H1 (cell line): Measurements from ENCODE around the gene BCAR3. TPM values are rescaled to one million over a fixed set of nuclear protein-coding genes. Genes with fewer than 3 reads are reported as not detected.

Source experiments
- CTCF ChIA-PET: fragments of 300-600 bp; sonication (Branson Sonifier 250); formaldehyde crosslinking; loops from one replicate; lab custom pipeline; 2021; ENCODE audit not compliant: partially characterized antibody; lab: Charles Lee
- POLR2A ChIA-PET: fragments of 300-600 bp; sonication (Branson Sonifier 250); formaldehyde crosslinking; loops from one replicate; lab custom pipeline; 2021; ENCODE audit warnings: inconsistent platforms; ENCODE audit not compliant: partially characterized antibody; lab: Charles Lee
- DNase-seq, 2 experiments: peaks; one replicate each; pipeline versions ENCODE4 v3.0.0 to v3.0.0-alpha.2; 2010 to 2022; ENCODE audit warnings: low spot score in 2 of 2, low read depth in 1 of 2, mixed read lengths in 1 of 2
- FAIRE-seq: peaks from 2 replicates; lab custom pipeline; 2011; peaks lifted over from hg19 to GRCh38; lab: Jason Lieb, UNC
- H2AFZ ChIP-seq: 2 replicates; pipeline ENCODE4 v1.8.1; 2012; ENCODE audit warnings: low read length, inconsistent platforms
- H2AK5ac ChIP-seq: 2 replicates; pipeline ENCODE4 v1.6.1; 2013; ENCODE audit warnings: low read depth, low read length
- H2BK120ac ChIP-seq: replicated peaks from 2 replicates; pipeline ENCODE3; 2013; ENCODE audit warnings: low read depth, low read length, inconsistent platforms
- H2BK12ac ChIP-seq: 2 replicates; pipeline ENCODE4 v1.6.1; 2013; ENCODE audit warnings: low read depth, low read length
- H2BK15ac ChIP-seq: 2 replicates; pipeline ENCODE4 v1.6.1; 2013; ENCODE audit warnings: low read length
- H2BK20ac ChIP-seq: 2 replicates; pipeline ENCODE4 v1.6.1; 2013; ENCODE audit warnings: low read length
- H2BK5ac ChIP-seq: 2 replicates; pipeline ENCODE4 v1.6.1; 2013; ENCODE audit warnings: low read depth, low read length
- H3K14ac ChIP-seq: 2 replicates; pipeline ENCODE4 v1.6.1; 2013; ENCODE audit warnings: inconsistent platforms; ENCODE audit not compliant: insufficient read length
- H3K18ac ChIP-seq: 2 replicates; pipeline ENCODE4 v1.6.1; 2013; ENCODE audit warnings: low read length; ENCODE audit errors: extremely low read depth
- H3K23ac ChIP-seq: 2 replicates; pipeline ENCODE4 v1.6.1; 2013; ENCODE audit warnings: inconsistent platforms; ENCODE audit not compliant: insufficient read length
- H3K23me2 ChIP-seq: 2 replicates; pipeline ENCODE4 v1.6.1; 2013; ENCODE audit warnings: low read depth, low read length
- H3K27ac ChIP-seq: 2 replicates; pipeline ENCODE4 v1.6.1; 2011; ENCODE audit warnings: low read depth, low read length, inconsistent platforms
- H3K27me3 ChIP-seq, 4 experiments: replicated peaks in 1 of 4; 1 replicate in 1 of 4; 2 replicates in 3 of 4; pipeline versions ENCODE4 v1.6.1 to v1.8.1; 2011 to 2013; ENCODE audit warnings: low read length in 3 of 4, mild to moderate bottlenecking in 3 of 4, inconsistent platforms in 2 of 4, mixed read lengths in 2 of 4, moderate library complexity in 1 of 4; ENCODE audit not compliant: control insufficient read depth in 3 of 4, insufficient read depth in 3 of 4; ENCODE audit errors: extremely low read depth in 1 of 4
- H3K36me3 ChIP-seq, 4 experiments: 2 replicates each; pipeline versions ENCODE4 v1.6.1 to v1.8.1; 2011 to 2013; ENCODE audit warnings: mild to moderate bottlenecking in 4 of 4, low read length in 3 of 4, moderate library complexity in 2 of 4, control low read depth in 1 of 4, inconsistent platforms in 1 of 4; ENCODE audit not compliant: insufficient read depth in 4 of 4, control insufficient read depth in 2 of 4
- H3K4ac ChIP-seq: replicated peaks from 2 replicates; pipeline ENCODE3; 2013; ENCODE audit warnings: low read length, low read depth, mixed read lengths, inconsistent platforms; ENCODE audit not compliant: insufficient read length
- H3K4me1 ChIP-seq, 4 experiments: replicated peaks in 1 of 4; 1 replicate in 1 of 4; 2 replicates in 3 of 4; pipeline versions ENCODE4 v1.6.1 to v1.8.1; 2011 to 2013; ENCODE audit warnings: low read length in 3 of 4, inconsistent platforms in 2 of 4, mixed read lengths in 1 of 4; ENCODE audit not compliant: insufficient read depth in 4 of 4, control insufficient read depth in 3 of 4
- H3K4me2 ChIP-seq, 2 experiments: 2 replicates each; pipeline versions ENCODE4 v1.6.1 to v1.8.1; 2011 to 2013; ENCODE audit warnings: low read depth in 2 of 2, low read length in 2 of 2, control low read depth in 1 of 2, inconsistent platforms in 1 of 2, mild to moderate bottlenecking in 1 of 2; ENCODE audit not compliant: insufficient read depth in 1 of 2
- H3K4me3 ChIP-seq, 4 experiments: fragments of 200-600, 300-600 bp in 1 of 4; sonication (generic), shearing (Covaris generic), sonication (Bioruptor Twin) in 1 of 4; 2 replicates each; pipeline versions ENCODE4 v1.5.1 to v1.8.1; 2011 to 2016; ENCODE audit warnings: low read length in 4 of 4, low read depth in 3 of 4, control low read depth in 2 of 4, inconsistent platforms in 2 of 4, mild to moderate bottlenecking in 2 of 4, mixed read lengths in 1 of 4, moderate library complexity in 1 of 4; ENCODE audit not compliant: insufficient read depth in 2 of 4; ENCODE audit errors: extremely low read depth in 1 of 4
- H3K56ac ChIP-seq: replicated peaks from 2 replicates; pipeline ENCODE3; 2013; ENCODE audit warnings: low read depth, mild to moderate bottlenecking, mixed read lengths, low read length, inconsistent platforms; ENCODE audit not compliant: insufficient read length
- H3K79me1 ChIP-seq: 2 replicates; pipeline ENCODE4 v1.6.1; 2013; ENCODE audit warnings: low read depth, low read length, control low read depth
- H3K79me2 ChIP-seq, 2 experiments: 2 replicates each; pipeline versions ENCODE4 v1.6.1 to v1.8.1; 2012 to 2013; ENCODE audit warnings: low read length in 2 of 2, mild to moderate bottlenecking in 2 of 2, inconsistent platforms in 1 of 2; ENCODE audit not compliant: insufficient read depth in 2 of 2, control insufficient read depth in 1 of 2
- H3K9ac ChIP-seq, 4 experiments: replicated peaks in 1 of 4; 1 replicate in 1 of 4; 2 replicates in 3 of 4; pipeline versions ENCODE4 v1.6.1 to v1.8.1; 2011 to 2013; ENCODE audit warnings: low read depth in 3 of 4, low read length in 3 of 4, control low read depth in 2 of 4, mild to moderate bottlenecking in 2 of 4, moderate library complexity in 2 of 4, inconsistent platforms in 1 of 4; ENCODE audit errors: extremely low read depth in 1 of 4
- H3K9me3 ChIP-seq, 2 experiments: 2 replicates each; pipeline versions ENCODE4 v1.6.1 to v1.8.1; 2012 to 2013; ENCODE audit warnings: mild to moderate bottlenecking in 2 of 2, moderate library complexity in 2 of 2, control low read depth in 1 of 2, inconsistent platforms in 1 of 2, low read depth in 1 of 2, low read length in 1 of 2, mixed read lengths in 1 of 2; ENCODE audit not compliant: insufficient read depth in 2 of 2
- H4K20me1 ChIP-seq, 2 experiments: replicated peaks in 1 of 2; 2 replicates each; pipeline versions ENCODE3 to v1.8.1; 2011 to 2013; ENCODE audit warnings: inconsistent platforms in 2 of 2, low read length in 2 of 2, mild to moderate bottlenecking in 1 of 2; ENCODE audit not compliant: insufficient read depth in 2 of 2, control insufficient read depth in 1 of 2
- H4K5ac ChIP-seq: 2 replicates; pipeline ENCODE4 v1.6.1; 2013; ENCODE audit warnings: low read length, low read depth, mixed read lengths, inconsistent platforms; ENCODE audit not compliant: insufficient read length
- H4K8ac ChIP-seq: 2 replicates; pipeline ENCODE4 v1.8.0; 2013; ENCODE audit warnings: mild to moderate bottlenecking, moderate library complexity, low read length, inconsistent platforms; ENCODE audit not compliant: insufficient read depth; ENCODE audit errors: extremely low read depth
- H4K91ac ChIP-seq: replicated peaks from 2 replicates; pipeline ENCODE3; 2013; ENCODE audit warnings: low read length, mixed read lengths, inconsistent platforms; ENCODE audit not compliant: insufficient read length
- CHD2 ChIP-seq: IDR thresholded peaks from 2 replicates; pipeline ENCODE4 v1.6.1; 2012; ENCODE audit warnings: low read length, improper control_type of control experiment
- EGR1 ChIP-seq: IDR thresholded peaks from 2 replicates; pipeline ENCODE4 v1.6.1; 2011; ENCODE audit warnings: low read depth, low read length, borderline replicate concordance
- FOSL1 ChIP-seq: IDR thresholded peaks from 2 replicates; pipeline ENCODE4 v1.6.1; 2011; ENCODE audit warnings: mild to moderate bottlenecking, low read depth, low read length, moderate library complexity; ENCODE audit not compliant: insufficient read depth
- TEAD4 ChIP-seq: IDR thresholded peaks from 2 replicates; pipeline ENCODE4 v1.6.1; 2012; ENCODE audit warnings: low read depth, low read length, inconsistent platforms, mixed read lengths
- WGBS, 2 experiments: shearing (Covaris generic) in 1 of 2; methylation state at CpG; one replicate each; pipeline versions ENCODE4 v1.1.6 to v1.1.7; 2013 to 2015; ENCODE audit warnings: low lambda C conversion rate in 2 of 2, mixed read lengths in 2 of 2, inconsistent platforms in 1 of 2, low coverage in 1 of 2, missing lambda C conversion rate in 1 of 2; ENCODE audit not compliant: insufficient replicate concordance in 2 of 2, insufficient coverage in 1 of 2, insufficient read length in 1 of 2; ENCODE audit errors: extremely low coverage in 1 of 2, missing lambda C conversion rate in 1 of 2; 5-methylcytosine and 5-hydroxymethylcytosine counted together
- polyA plus RNA-seq, 7 experiments: library from polyadenylated mRNA; depleted of rRNA in 3 of 7; stranded (reverse) in 5 of 7; unstranded in 2 of 7; fragments of >200 nt in 5 of 7; fragments of 200-250 nt in 2 of 7; gene quantifications; 1 replicate in 5 of 7; 2 replicates in 1 of 7; 4 replicates in 1 of 7; pipeline versions ENCODE4 v1.2.1 to v1.2.3, GENCODE V29; 2011 to 2013; ENCODE audit warnings: missing spikeins in 2 of 7, mixed read lengths in 2 of 7
- total RNA-seq: library from RNA; stranded (reverse); fragmentation: NEBNext Ultra II Directional; extraction: Animal tissue kit (Norgen Biotek cat#: 25700); gene quantifications from 2 replicates; pipeline ENCODE4 v1.2.1, GENCODE V29; 2021
- TF ChIP-seq, protein P1 (sequence below): IDR thresholded peaks from 2 replicates; pipeline ENCODE4 v1.6.1; 2012; ENCODE audit warnings: inconsistent platforms

Gene BCAR3
- total and polyA plus RNA-seq, 2 of the 8 experiments (the other 6 are each of a cell fraction or from before 2014, with no cell fraction given) = 5.6 to 9.2 TPM

DNA sequence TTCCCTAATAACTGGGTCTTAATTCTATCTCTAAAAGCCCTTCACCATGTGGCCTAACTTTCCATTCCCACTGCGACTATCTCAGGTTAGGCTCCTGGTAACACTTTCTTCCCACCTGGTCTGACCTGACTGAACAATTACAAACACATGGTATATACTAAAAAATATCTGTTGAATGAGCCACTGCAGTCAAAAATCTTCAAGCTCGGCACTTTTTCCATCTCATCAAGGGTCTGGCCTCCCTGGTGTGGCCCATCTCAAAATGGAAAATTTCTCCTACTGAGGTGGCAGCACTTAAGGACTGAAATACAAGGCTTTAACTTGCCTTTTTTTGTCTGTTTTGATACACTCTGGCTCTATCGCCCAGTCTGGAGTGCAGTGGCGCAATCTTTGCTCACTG lies 48.3 kb downstream of the BCAR3 start:
- Histone ChIP-seq H2AK5ac (peak overlapping the region; percentile 68; the same call in 1 of the 2 replicates), H3K79me1 (no peaks in the 10 kb centered on the region), H2BK120ac (no peak overlapping the region), H2AFZ (no peak overlapping the region), H2BK15ac (peak overlapping the region; percentile 33; the same call in 1 of the 2 replicates), H3K4ac (no peak overlapping the region), H3K27me3 (no peaks in the 10 kb centered on the region), H3K4me2 (no peak overlapping the region), H3K79me2 (no peaks in the 10 kb centered on the region), H3K14ac (no peak overlapping the region), H4K91ac (no peak overlapping the region), H3K27ac (no peak overlapping the region), H4K5ac (no peak overlapping the region), H3K56ac (no peak overlapping the region), H3K4me3 (no peak overlapping the region), H3K18ac (no peak overlapping the region), H2BK5ac (no peak overlapping the region), H4K8ac (no peak overlapping the region), H3K9ac (no peak overlapping the region), H3K23ac (no peak overlapping the region), H2BK12ac (no peak overlapping the region; the same call in 1 of the 2 replicates), H3K9me3 (no peaks in the 10 kb centered on the region; a peak in 1 of 4 replicates), H3K36me3 (no peaks in the 10 kb centered on the region), H3K23me2 (no peaks in the 10 kb centered on the region), H4K20me1 (no peaks in the 10 kb centered on the region), H2BK20ac (no peak overlapping the region), H3K4me1 (peaks cover 0 to 9% (median 8%) of the 10 kb centered on the region in 4 experiments; a peak in 6 of 7 replicates)
- TF ChIP-seq, protein P1, sequence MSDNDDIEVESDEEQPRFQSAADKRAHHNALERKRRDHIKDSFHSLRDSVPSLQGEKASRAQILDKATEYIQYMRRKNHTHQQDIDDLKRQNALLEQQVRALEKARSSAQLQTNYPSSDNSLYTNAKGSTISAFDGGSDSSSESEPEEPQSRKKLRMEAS = no peak
- TF ChIP-seq FOSL1 (no peak), TEAD4 (no peak), EGR1 (no peak), CHD2 (no peak)
- WGBS, 2 experiments = 90% methylated on average over 4 of the region's 4 CpGs; no CpG with 5 or more reads in 1 of the 2 experiments
- FAIRE-seq (no peak), DNase-seq (no peak)
- POLR2A ChIA-PET = interaction anchor here (1.1 kb wide), 1 partner anchor 33 kb away, joined by 3 read pairs; no protein-coding TSS in a partner anchor
- CTCF ChIA-PET = interaction anchor here (0.7 to 31.2 kb wide), 11 partner anchors 12 to 212 kb away, joined by 3 to 620 read pairs (median 49); partner anchors contain the start of gene BCAR3
